ENCODE measurements around the gene GABRD. TPM values are rescaled to one million over a fixed set of nuclear protein-coding genes. Genes with fewer than 3 reads are reported as not detected.

Gene GABRD
- total and polyA plus RNA-seq, 10 of the 15 experiments (the other 5 are each of a cell fraction or from before 2014, with no cell fraction given): not detected

GRCh38 chr1:2061065-2061778, 42.1 kb downstream of the GABRD start:
- H3K4me3 ChIP-seq: no peak overlapping the region
- no peak overlapping the region for H3K27ac ChIP-seq (ENCODE audit: control insufficient read depth, insufficient read depth)
- no TSS peak for BruUV-seq (replicated peaks)
- DNase-seq (ENCODE audit: low read depth, low spot score) (no peak), ATAC-seq (no peak), FAIRE-seq (no peak)
- ChIA-PET CTCF (no interaction called here), POLR2A (no interaction called here), SMC1A (ENCODE audit: uncharacterized antibody, unreplicated experiment) (no interaction called here), RAD21 (ENCODE audit: unreplicated experiment) (no interaction called here)
- peaks cover 3% of the 10 kb centered on the region; the same call in 2 of the 3 replicates for H3K9me3 ChIP-seq (replicated peaks; ENCODE audit: control insufficient read depth, insufficient read depth, low read length)
- H3K4me2 ChIP-seq (ENCODE audit: control insufficient read depth, insufficient read depth): no peak overlapping the region
- 90% methylated on average over 26 of the region's 28 CpGs for WGBS (ENCODE audit: insufficient coverage, insufficient replicate concordance, low lambda C conversion rate, missing lambda C conversion rate)
- intact Hi-C loops (cut with micrococcal nuclease; ENCODE audit: unreplicated experiment): no loop called here
- H4K20me1 ChIP-seq (ENCODE audit: control insufficient read depth, insufficient read depth): no peaks in the 10 kb centered on the region
- no peaks in the 10 kb centered on the region for H3K4me1 ChIP-seq (ENCODE audit: control insufficient read depth, insufficient read depth, low read length)
- H2AFZ ChIP-seq (ENCODE audit: control insufficient read depth, low read depth, low read length): no peak overlapping the region
- H3K27me3 ChIP-seq (replicated peaks in 1 of 2; ENCODE audit: control insufficient read depth in 2 of 2, insufficient read depth in 2 of 2, low read length in 1 of 2): no peaks in the 10 kb centered on the region
- in situ Hi-C loops (cut with MboI): no loop called here
- no peak overlapping the region for H3K9ac ChIP-seq (ENCODE audit: control insufficient read depth, insufficient read depth, low read length)
- no peaks in the 10 kb centered on the region for H3K79me2 ChIP-seq (ENCODE audit: control insufficient read depth, insufficient read depth, low read length)
- no peaks in the 10 kb centered on the region for H3K36me3 ChIP-seq (ENCODE audit: control insufficient read depth in 2 of 2, insufficient read depth in 2 of 2, low read length in 1 of 2)
- no peak for TF ChIP-seq MEF2B (IDR thresholded peaks at IDR 0.05; ENCODE audit: partially characterized antibody, poor library complexity, severe bottlenecking)
- TF ChIP-seq NR2F1 (conservative IDR thresholded peaks at IDR 0.05): no peak
- no peak for TF ChIP-seq PBX3 (IDR thresholded peaks at IDR 0.05; ENCODE audit: insufficient replicate concordance, low read depth, low read length)
- TF ChIP-seq NFIC (IDR thresholded peaks at IDR 0.05; ENCODE audit: low read depth, low read length): no peak
- TF ChIP-seq, protein P1, sequence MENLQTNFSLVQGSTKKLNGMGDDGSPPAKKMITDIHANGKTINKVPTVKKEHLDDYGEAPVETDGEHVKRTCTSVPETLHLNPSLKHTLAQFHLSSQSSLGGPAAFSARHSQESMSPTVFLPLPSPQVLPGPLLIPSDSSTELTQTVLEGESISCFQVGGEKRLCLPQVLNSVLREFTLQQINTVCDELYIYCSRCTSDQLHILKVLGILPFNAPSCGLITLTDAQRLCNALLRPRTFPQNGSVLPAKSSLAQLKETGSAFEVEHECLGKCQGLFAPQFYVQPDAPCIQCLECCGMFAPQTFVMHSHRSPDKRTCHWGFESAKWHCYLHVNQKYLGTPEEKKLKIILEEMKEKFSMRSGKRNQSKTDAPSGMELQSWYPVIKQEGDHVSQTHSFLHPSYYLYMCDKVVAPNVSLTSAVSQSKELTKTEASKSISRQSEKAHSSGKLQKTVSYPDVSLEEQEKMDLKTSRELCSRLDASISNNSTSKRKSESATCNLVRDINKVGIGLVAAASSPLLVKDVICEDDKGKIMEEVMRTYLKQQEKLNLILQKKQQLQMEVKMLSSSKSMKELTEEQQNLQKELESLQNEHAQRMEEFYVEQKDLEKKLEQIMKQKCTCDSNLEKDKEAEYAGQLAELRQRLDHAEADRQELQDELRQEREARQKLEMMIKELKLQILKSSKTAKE (IDR thresholded peaks at IDR 0.05; ENCODE audit: low read depth, poor library complexity, severe bottlenecking): no peak
- no peak for TF ChIP-seq RB1 (IDR thresholded peaks at IDR 0.05; ENCODE audit: borderline replicate concordance)
- TF ChIP-seq, protein P2, sequence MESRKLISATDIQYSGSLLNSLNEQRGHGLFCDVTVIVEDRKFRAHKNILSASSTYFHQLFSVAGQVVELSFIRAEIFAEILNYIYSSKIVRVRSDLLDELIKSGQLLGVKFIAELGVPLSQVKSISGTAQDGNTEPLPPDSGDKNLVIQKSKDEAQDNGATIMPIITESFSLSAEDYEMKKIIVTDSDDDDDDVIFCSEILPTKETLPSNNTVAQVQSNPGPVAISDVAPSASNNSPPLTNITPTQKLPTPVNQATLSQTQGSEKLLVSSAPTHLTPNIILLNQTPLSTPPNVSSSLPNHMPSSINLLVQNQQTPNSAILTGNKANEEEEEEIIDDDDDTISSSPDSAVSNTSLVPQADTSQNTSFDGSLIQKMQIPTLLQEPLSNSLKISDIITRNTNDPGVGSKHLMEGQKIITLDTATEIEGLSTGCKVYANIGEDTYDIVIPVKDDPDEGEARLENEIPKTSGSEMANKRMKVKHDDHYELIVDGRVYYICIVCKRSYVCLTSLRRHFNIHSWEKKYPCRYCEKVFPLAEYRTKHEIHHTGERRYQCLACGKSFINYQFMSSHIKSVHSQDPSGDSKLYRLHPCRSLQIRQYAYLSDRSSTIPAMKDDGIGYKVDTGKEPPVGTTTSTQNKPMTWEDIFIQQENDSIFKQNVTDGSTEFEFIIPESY (IDR thresholded peaks at IDR 0.05): no peak
- no peak for TF ChIP-seq RBBP5 (conservative IDR thresholded peaks at IDR 0.05)
- TF ChIP-seq SRF (IDR thresholded peaks at IDR 0.05; ENCODE audit: low read depth in 2 of 2, low read length in 2 of 2): no peak
- no peak for TF ChIP-seq E4F1 (IDR thresholded peaks at IDR 0.05; ENCODE audit: borderline replicate concordance, partially characterized antibody)
- TF ChIP-seq RCOR1 (conservative IDR thresholded peaks at IDR 0.05; ENCODE audit: low read depth, low read length): no peak
- no peak for TF ChIP-seq STAT1 (conservative IDR thresholded peaks at IDR 0.05)

Data from GM12878 (cell line).